GM23338 (cell line): Measurements from ENCODE around the gene DAB1. TPM values are rescaled to one million over a fixed set of nuclear protein-coding genes. Genes with fewer than 3 reads are reported as not detected.

Experiments used
- JUNB ChIP-seq: IDR thresholded peaks from one replicate; pipeline ENCODE4 v1.6.1; 2016; ENCODE audit warnings: antibody characterized with exemption; ENCODE audit not compliant: unreplicated experiment
- POLR2AphosphoS5 ChIP-seq: IDR thresholded peaks from 2 replicates; pipeline ENCODE4 v1.6.1; 2016; ENCODE audit warnings: antibody characterized with exemption, low read depth
- REST ChIP-seq: IDR thresholded peaks from one replicate; pipeline ENCODE4 v1.6.1; 2018; ENCODE audit warnings: antibody characterized with exemption; ENCODE audit not compliant: unreplicated experiment
- ZNF114 ChIP-seq: fragments of 250-450 bp; sonication (Bioruptor Pico); IDR thresholded peaks from 2 replicates; pipeline ENCODE4 v1.5.0; 2020; ENCODE audit warnings: mild to moderate bottlenecking, moderate library complexity
- polyA plus RNA-seq: library from polyadenylated mRNA; unstranded; fragments of >200 nt; fragmentation: Nextera tagmentation; extraction: Ambion mirVana; gene quantifications from 2 replicates; pipeline ENCODE4 v1.2.1, GENCODE V29; 2016
- total RNA-seq: library from RNA; depleted of rRNA; stranded (reverse); fragments of >200 nt; shearing (Covaris generic); gene quantifications from 2 replicates; pipeline ENCODE4 v1.2.3, GENCODE V29; 2014
- TF ChIP-seq, protein P1 (sequence below): fragments of 250-450 bp; sonication (Bioruptor Pico); IDR thresholded peaks from 2 replicates; pipeline ENCODE4 v1.5.0; 2020; ENCODE audit warnings: mild to moderate bottlenecking, moderate library complexity
- TF ChIP-seq, protein P2 (sequence below), 2 experiments: fragments of 200-600 bp in 1 of 2; sonication (generic) in 1 of 2; conservative IDR thresholded peaks; 2 replicates each; pipeline versions ENCODE4 v1.5.1 to v1.6.1; 2016 to 2017; ENCODE audit warnings: antibody characterized with exemption in 2 of 2, low read depth in 2 of 2, mild to moderate bottlenecking in 2 of 2, moderate library complexity in 1 of 2

DAB1 gene
- total and polyA plus RNA-seq, 2 experiments from 2014 or later: 12.8 to 14.5 TPM

DNA sequence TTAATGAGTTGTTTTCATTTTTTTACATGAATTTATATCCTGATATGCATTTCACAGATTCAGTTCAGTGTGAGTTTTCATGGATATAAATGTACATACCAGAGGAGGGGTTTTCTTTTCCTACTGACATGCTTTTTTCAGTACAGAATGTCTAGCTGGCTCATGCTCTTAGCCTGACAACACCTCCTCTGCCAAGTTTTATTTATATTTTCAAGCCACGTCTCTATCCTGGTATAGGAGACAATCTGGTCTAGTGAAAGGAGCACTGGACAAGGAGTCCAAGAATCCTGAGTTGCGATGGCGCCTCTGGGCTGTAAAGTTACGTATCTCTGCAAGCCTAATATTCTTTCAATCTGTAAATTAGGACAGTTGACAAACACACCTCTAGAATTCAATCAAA, 4.9 kb downstream of the DAB1 start (continued):
- TF ChIP-seq, protein P1, sequence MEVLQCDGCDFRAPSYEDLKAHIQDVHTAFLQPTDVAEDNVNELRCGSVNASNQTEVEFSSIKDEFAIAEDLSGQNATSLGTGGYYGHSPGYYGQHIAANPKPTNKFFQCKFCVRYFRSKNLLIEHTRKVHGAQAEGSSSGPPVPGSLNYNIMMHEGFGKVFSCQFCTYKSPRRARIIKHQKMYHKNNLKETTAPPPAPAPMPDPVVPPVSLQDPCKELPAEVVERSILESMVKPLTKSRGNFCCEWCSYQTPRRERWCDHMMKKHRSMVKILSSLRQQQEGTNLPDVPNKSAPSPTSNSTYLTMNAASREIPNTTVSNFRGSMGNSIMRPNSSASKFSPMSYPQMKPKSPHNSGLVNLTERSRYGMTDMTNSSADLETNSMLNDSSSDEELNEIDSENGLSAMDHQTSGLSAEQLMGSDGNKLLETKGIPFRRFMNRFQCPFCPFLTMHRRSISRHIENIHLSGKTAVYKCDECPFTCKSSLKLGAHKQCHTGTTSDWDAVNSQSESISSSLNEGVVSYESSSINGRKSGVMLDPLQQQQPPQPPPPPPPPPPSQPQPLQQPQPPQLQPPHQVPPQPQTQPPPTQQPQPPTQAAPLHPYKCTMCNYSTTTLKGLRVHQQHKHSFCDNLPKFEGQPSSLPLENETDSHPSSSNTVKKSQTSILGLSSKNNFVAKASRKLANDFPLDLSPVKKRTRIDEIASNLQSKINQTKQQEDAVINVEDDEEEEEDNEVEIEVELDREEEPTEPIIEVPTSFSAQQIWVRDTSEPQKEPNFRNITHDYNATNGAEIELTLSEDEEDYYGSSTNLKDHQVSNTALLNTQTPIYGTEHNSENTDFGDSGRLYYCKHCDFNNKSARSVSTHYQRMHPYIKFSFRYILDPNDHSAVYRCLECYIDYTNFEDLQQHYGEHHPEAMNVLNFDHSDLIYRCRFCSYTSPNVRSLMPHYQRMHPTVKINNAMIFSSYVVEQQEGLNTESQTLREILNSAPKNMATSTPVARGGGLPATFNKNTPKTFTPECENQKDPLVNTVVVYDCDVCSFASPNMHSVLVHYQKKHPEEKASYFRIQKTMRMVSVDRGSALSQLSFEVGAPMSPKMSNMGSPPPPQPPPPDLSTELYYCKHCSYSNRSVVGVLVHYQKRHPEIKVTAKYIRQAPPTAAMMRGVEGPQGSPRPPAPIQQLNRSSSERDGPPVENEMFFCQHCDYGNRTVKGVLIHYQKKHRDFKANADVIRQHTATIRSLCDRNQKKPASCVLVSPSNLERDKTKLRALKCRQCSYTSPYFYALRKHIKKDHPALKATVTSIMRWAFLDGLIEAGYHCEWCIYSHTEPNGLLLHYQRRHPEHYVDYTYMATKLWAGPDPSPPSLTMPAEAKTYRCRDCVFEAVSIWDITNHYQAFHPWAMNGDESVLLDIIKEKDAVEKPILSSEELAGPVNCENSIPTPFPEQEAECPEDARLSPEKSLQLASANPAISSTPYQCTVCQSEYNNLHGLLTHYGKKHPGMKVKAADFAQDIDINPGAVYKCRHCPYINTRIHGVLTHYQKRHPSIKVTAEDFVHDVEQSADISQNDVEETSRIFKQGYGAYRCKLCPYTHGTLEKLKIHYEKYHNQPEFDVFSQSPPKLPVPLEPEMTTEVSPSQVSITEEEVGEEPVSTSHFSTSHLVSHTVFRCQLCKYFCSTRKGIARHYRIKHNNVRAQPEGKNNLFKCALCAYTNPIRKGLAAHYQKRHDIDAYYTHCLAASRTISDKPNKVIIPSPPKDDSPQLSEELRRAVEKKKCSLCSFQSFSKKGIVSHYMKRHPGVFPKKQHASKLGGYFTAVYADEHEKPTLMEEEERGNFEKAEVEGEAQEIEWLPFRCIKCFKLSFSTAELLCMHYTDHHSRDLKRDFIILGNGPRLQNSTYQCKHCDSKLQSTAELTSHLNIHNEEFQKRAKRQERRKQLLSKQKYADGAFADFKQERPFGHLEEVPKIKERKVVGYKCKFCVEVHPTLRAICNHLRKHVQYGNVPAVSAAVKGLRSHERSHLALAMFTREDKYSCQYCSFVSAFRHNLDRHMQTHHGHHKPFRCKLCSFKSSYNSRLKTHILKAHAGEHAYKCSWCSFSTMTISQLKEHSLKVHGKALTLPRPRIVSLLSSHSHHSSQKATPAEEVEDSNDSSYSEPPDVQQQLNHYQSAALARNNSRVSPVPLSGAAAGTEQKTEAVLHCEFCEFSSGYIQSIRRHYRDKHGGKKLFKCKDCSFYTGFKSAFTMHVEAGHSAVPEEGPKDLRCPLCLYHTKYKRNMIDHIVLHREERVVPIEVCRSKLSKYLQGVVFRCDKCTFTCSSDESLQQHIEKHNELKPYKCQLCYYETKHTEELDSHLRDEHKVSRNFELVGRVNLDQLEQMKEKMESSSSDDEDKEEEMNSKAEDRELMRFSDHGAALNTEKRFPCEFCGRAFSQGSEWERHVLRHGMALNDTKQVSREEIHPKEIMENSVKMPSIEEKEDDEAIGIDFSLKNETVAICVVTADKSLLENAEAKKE: no peak
- TF ChIP-seq ZNF114 (CRISPR knock-in tag) (no peak), JUNB (no peak), REST (no peak), POLR2AphosphoS5 (no peak)
- TF ChIP-seq, protein P2, sequence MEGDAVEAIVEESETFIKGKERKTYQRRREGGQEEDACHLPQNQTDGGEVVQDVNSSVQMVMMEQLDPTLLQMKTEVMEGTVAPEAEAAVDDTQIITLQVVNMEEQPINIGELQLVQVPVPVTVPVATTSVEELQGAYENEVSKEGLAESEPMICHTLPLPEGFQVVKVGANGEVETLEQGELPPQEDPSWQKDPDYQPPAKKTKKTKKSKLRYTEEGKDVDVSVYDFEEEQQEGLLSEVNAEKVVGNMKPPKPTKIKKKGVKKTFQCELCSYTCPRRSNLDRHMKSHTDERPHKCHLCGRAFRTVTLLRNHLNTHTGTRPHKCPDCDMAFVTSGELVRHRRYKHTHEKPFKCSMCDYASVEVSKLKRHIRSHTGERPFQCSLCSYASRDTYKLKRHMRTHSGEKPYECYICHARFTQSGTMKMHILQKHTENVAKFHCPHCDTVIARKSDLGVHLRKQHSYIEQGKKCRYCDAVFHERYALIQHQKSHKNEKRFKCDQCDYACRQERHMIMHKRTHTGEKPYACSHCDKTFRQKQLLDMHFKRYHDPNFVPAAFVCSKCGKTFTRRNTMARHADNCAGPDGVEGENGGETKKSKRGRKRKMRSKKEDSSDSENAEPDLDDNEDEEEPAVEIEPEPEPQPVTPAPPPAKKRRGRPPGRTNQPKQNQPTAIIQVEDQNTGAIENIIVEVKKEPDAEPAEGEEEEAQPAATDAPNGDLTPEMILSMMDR (conservative IDR thresholded peaks at IDR 0.05; ENCODE audit: low read depth in 2 of 2): no peak
